ENCODE results near the gene NUDT17. TPM values are rescaled to one million over a fixed set of nuclear protein-coding genes. Genes with fewer than 3 reads are reported as not detected.

NUDT17 gene
- total RNA-seq, 2 donors from 2014 or later = 2.1 to 2.2 TPM

GRCh38 chr1:145858901-145859490 lies 13.6 kb downstream of the NUDT17 start, which contains the start of gene PIAS3:
TSS of gene PIAS3 (minus strand) at chr1:145859081. CDS start at chr1:145858990, 91 bp downstream.
- Mint-ChIP-seq H3K36me3 (ENCODE audit: low read depth) (peaks cover 8% of the 10 kb centered on the region), H3K4me1 (peaks cover 20% of the 10 kb centered on the region), H3K27ac (peak within 1 kb of the TSS; percentile 82), H3K27me3 (no peaks in the 10 kb centered on the region), H3K4me3 (peak within 1 kb of the TSS; percentile 96)
- peak; percentile 64 to 76 (median 76) for DNase-seq
- peak; percentile 89 for ATAC-seq
- H3K9me3 ChIP-seq (ENCODE audit: control insufficient read depth, low read length, poor library complexity, severe bottlenecking) = no peaks in the 10 kb centered on the region

- H3K9me3 ChIP-seq (ENCODE audit: control insufficient read depth, low read length, poor library complexity, severe bottlenecking) = no peaks in the 10 kb centered on the region
- ATAC-seq (peak; percentile 75), DNase-seq (peak; percentile 65 to 74 (median 69))
- Mint-ChIP-seq H3K27me3 (no peaks in the 10 kb centered on the region), H3K36me3 (ENCODE audit: low read depth) (peaks cover 5% of the 10 kb centered on the region), H3K27ac (peak overlapping the region; percentile 82), H3K4me3 (peak overlapping the region; percentile 96), H3K4me1 (peaks cover 20% of the 10 kb centered on the region)
These were observed 14.1 kb downstream of the NUDT17 start for GRCh38 chr1:145859491-145860023.

DNA sequence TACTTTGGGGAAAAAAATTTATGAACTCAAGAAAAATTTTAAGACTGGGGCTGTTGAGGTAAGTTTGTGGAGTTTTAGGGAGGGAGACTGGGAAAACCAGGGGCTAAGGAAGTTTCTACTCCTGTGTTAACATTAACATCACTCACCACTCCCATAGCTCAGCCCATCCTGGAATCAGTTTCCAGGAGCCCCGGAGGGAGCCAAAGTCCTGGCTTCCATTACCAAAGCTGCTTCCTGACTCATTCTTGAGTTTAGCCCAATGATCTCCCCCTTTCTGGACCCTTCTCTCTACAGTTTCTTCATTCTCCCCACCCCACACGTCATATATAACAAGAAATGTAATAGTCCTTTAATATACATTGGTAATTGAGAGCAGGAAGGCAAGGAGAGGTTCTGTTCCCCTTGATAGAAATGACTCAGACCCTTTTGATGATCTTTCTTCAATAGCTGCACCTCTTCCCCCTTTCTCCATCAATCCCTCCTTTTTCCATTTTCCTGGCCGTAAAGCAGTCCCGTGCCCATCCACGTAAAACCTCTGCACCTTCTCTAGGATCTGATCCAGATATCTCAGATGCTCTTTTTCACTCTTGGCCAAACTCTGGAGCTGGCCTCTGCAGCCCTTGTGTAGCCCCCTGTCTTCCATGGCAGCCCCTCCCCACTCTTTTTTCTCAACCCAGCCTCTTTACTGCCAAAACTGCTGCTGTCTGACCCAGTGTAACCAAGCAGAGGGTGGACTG lies 18.0 kb downstream of the NUDT17 start:
- H3K36me3 Mint-ChIP-seq (ENCODE audit: low read depth) = no peaks in the 10 kb centered on the region
- peaks cover 6% of the 10 kb centered on the region for H3K27me3 Mint-ChIP-seq
- H3K4me1 Mint-ChIP-seq = peaks cover 11% of the 10 kb centered on the region
- no peak overlapping the region for H3K4me3 Mint-ChIP-seq
- DNase-seq = no peak
- ATAC-seq = no peak
- H3K27ac Mint-ChIP-seq = no peak overlapping the region
- H3K9me3 ChIP-seq (ENCODE audit: control insufficient read depth, low read length, poor library complexity, severe bottlenecking) = no peaks in the 10 kb centered on the region

GRCh38 chr1:145868232-145868631 lies 22.8 kb downstream of the NUDT17 start:
- no peaks in the 10 kb centered on the region for H3K9me3 ChIP-seq (ENCODE audit: control insufficient read depth, low read length, poor library complexity, severe bottlenecking)
- no peaks in the 10 kb centered on the region for H3K36me3 Mint-ChIP-seq (ENCODE audit: low read depth)
- H3K4me3 Mint-ChIP-seq = no peak overlapping the region
- ATAC-seq (no peak), DNase-seq (no peak)
- no peak overlapping the region for H3K27ac Mint-ChIP-seq
- peaks cover 15% of the 10 kb centered on the region for H3K27me3 Mint-ChIP-seq
- peaks cover 20% of the 10 kb centered on the region for H3K4me1 Mint-ChIP-seq

DNA sequence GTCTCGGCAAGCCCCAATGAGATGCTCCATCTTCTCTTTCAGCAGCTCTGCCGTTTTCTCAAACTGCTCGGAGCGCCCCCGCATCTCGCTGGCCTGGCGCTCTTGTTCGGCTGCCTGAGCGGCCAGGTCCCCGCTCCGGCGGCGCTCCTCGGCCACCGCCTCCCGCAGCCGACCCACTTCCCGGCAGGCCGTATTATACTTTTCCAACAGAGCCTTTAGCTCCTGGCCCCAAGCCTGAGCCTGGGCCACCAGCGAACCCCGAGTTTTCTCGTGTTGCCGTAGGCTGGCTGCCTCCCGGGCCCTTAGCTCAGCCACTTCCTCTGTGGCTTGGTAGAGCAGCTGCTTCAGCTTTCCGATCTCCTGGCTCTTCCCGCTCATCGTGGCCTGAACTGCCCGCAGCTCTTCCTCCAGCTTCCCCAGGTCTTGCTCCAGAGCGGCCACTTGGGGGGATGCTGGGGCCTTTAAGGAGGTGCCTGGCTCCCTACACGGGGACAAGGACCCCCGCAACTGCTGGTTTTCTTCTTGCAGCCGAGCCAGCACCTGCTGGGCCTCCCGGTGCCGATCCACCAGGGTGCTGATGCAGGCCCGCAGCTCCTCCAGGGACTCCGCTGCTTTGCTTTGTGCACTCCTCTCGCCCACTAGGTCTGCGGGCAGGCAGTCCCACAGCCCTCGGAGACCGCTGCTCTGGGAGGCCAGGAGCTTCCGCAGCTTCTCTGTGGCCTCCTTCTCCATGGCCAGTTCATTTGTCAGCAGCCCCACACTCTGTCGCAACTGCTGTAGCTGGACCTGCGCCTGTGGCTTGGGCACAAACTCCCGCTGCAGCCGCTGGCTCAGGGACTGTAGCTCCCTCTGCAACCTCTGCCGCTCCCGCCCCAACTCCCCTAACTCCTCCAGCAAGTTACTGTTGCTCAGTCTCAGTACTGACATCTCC lies 26.8 kb downstream of the NUDT17 start:
- Mint-ChIP-seq H3K4me1 (peaks cover 16% of the 10 kb centered on the region), H3K36me3 (ENCODE audit: low read depth) (no peaks in the 10 kb centered on the region), H3K27ac (peak overlapping the region; percentile 84), H3K27me3 (peaks cover 33% of the 10 kb centered on the region), H3K4me3 (peak overlapping the region; percentile 84)
- ATAC-seq (peak; percentile 86), DNase-seq (peak in 2 of 3 donors; percentile 16 to 18)
- H3K9me3 ChIP-seq (ENCODE audit: control insufficient read depth, low read length, poor library complexity, severe bottlenecking) = no peaks in the 10 kb centered on the region

GRCh38 chr1:145874646-145875045 lies 29.2 kb downstream of the NUDT17 start:
- H3K36me3 Mint-ChIP-seq (ENCODE audit: low read depth) = no peaks in the 10 kb centered on the region
- peaks cover 41% of the 10 kb centered on the region for H3K27me3 Mint-ChIP-seq
- ATAC-seq (no peak), DNase-seq (no peak)
- H3K27ac Mint-ChIP-seq = no peak overlapping the region
- no peak overlapping the region for H3K4me3 Mint-ChIP-seq
- no peaks in the 10 kb centered on the region for H3K9me3 ChIP-seq (ENCODE audit: control insufficient read depth, low read length, poor library complexity, severe bottlenecking)
- peaks cover 18% of the 10 kb centered on the region for H3K4me1 Mint-ChIP-seq

GRCh38 chr1:145877923-145878486 lies 32.6 kb downstream of the NUDT17 start:
- no peaks in the 10 kb centered on the region for H3K36me3 Mint-ChIP-seq (ENCODE audit: low read depth)

DNA sequence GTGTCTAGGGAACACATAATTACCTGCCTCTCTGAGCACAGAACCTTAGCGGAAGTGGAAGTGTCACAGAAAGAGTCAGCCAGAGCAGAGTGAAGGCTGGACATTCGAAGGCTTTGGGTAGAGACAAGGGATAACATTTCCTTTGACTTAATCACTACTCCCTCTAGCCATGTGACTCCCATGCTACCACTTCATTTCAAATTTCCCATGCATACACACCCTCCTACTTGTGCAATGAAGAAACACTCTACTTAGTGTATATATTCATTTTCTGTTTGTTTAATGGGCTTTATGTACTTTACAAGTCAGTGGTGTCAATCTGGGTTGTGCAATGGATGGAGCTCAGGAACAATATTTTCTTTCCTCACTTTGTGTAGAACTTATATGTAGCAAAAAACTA lies 33.3 kb downstream of the NUDT17 start:
- H3K27ac Mint-ChIP-seq = no peak overlapping the region
- ATAC-seq (no peak), DNase-seq (no peak)
- no peaks in the 10 kb centered on the region for H3K9me3 ChIP-seq (ENCODE audit: control insufficient read depth, low read length, poor library complexity, severe bottlenecking)
- H3K4me3 Mint-ChIP-seq = no peak overlapping the region
- no peaks in the 10 kb centered on the region for H3K36me3 Mint-ChIP-seq (ENCODE audit: low read depth)
- H3K4me1 Mint-ChIP-seq = peaks cover 4% of the 10 kb centered on the region
- H3K27me3 Mint-ChIP-seq = peaks cover 34% of the 10 kb centered on the region

More at GRCh38 chr1:145877923-145878486, 32.6 kb downstream of the NUDT17 start:
- H3K4me3 Mint-ChIP-seq = no peak overlapping the region
- peaks cover 34% of the 10 kb centered on the region for H3K27me3 Mint-ChIP-seq
- H3K27ac Mint-ChIP-seq = no peak overlapping the region
- no peaks in the 10 kb centered on the region for H3K9me3 ChIP-seq (ENCODE audit: control insufficient read depth, low read length, poor library complexity, severe bottlenecking)
- ATAC-seq = no peak
- DNase-seq = no peak
- H3K4me1 Mint-ChIP-seq = peaks cover 4% of the 10 kb centered on the region

DNA sequence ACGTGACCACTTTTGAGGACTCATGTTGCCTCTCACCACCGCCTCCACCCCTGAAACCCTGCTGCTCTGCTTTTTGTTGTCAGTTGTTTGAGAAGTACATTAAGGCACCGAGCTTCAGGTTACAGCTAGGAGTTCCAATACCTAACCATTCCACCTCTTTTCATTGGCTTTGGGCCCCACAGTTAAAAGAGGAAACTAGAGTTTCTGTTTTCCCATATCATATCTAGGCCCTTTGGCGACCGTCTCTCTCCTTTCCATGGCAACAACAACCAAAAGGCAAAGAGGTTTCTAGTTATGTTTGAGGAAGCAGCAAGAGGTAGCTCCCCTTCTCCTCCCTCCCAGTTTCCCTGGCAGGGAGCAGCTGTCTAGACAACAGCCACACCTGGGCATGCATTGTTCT lies 34.3 kb downstream of the NUDT17 start:
- Mint-ChIP-seq H3K4me1 (peaks cover 6% of the 10 kb centered on the region), H3K36me3 (ENCODE audit: low read depth) (no peaks in the 10 kb centered on the region), H3K27ac (no peak overlapping the region), H3K27me3 (peaks cover 40% of the 10 kb centered on the region), H3K4me3 (no peak overlapping the region)
- DNase-seq (no peak), ATAC-seq (no peak)
- H3K9me3 ChIP-seq (ENCODE audit: control insufficient read depth, low read length, poor library complexity, severe bottlenecking) = no peaks in the 10 kb centered on the region

DNA sequence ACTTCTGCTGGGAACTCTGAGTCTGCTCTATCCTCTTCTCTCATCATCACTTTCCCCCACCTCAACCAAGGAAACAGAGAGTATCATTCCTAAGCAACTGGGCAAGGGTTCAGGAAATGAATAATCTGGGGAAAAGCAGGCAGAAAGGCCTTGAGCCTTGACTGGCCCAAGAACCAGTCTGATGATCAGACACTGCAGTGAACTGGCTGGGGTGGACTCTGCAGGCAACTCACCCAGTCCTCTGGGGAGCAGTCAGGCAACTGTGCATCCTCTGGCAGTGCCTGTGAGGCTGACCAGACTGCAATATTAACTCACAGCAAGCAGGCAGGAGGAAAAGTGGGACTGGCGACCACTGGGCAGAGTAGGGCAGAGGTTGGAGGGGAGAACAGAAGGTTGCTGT lies 39.2 kb downstream of the NUDT17 start:
- H3K4me1 Mint-ChIP-seq = peaks cover 13% of the 10 kb centered on the region
- peak overlapping the region; percentile 88 for H3K4me3 Mint-ChIP-seq
- peaks cover 24% of the 10 kb centered on the region for H3K27me3 Mint-ChIP-seq
- peak overlapping the region; percentile 24 for H3K27ac Mint-ChIP-seq
- ATAC-seq (no peak), DNase-seq (no peak)
- no peaks in the 10 kb centered on the region for H3K36me3 Mint-ChIP-seq (ENCODE audit: low read depth)
- H3K9me3 ChIP-seq (ENCODE audit: control insufficient read depth, low read length, poor library complexity, severe bottlenecking) = no peaks in the 10 kb centered on the region

GRCh38 chr1:145885738-145886287 lies 40.4 kb downstream of the NUDT17 start, which contains the start of gene ANKRD35:
TSS of gene ANKRD35 (minus strand) at chr1:145885866. CDS start at chr1:145885758, 108 bp downstream.
- ATAC-seq = peak; percentile 99
- peaks cover 24% of the 10 kb centered on the region for H3K27me3 Mint-ChIP-seq
- H3K4me3 Mint-ChIP-seq = peak within 1 kb of the TSS; percentile 88
- H3K27ac Mint-ChIP-seq = peak within 1 kb of the TSS; percentile 24
- H3K36me3 Mint-ChIP-seq (ENCODE audit: low read depth) = no peaks in the 10 kb centered on the region
- peaks cover 13% of the 10 kb centered on the region for H3K4me1 Mint-ChIP-seq
- peak; percentile 80 to 82 (median 81) for DNase-seq
- H3K9me3 ChIP-seq (ENCODE audit: control insufficient read depth, low read length, poor library complexity, severe bottlenecking) = no peaks in the 10 kb centered on the region

GRCh38 chr1:145886390-145886789 lies 41.0 kb downstream of the NUDT17 start:
- Mint-ChIP-seq H3K27ac (no peak overlapping the region), H3K4me3 (peak overlapping the region; percentile 88), H3K4me1 (peaks cover 11% of the 10 kb centered on the region), H3K27me3 (peaks cover 24% of the 10 kb centered on the region), H3K36me3 (ENCODE audit: low read depth) (no peaks in the 10 kb centered on the region)
- ATAC-seq (no peak), DNase-seq (no peak)
- H3K9me3 ChIP-seq (ENCODE audit: control insufficient read depth, low read length, poor library complexity, severe bottlenecking) = no peaks in the 10 kb centered on the region
